CD4-positive, alpha-beta T cell treated with Interleukin-17A for 4 hours (primary cell): Measurements from ENCODE around the gene NTHL1.
"Not testable (repeated sequence)": the region's sequence is repeated elsewhere in the genome, so short reads cannot be mapped to it uniquely, and the experiment has no call there.

ENCODE experiments used
- DNase-seq: peaks from one replicate; pipeline ENCODE4 v3.0.0-alpha.2; 2020; ENCODE audit warnings: mixed read lengths

Gene NTHL1

DNA sequence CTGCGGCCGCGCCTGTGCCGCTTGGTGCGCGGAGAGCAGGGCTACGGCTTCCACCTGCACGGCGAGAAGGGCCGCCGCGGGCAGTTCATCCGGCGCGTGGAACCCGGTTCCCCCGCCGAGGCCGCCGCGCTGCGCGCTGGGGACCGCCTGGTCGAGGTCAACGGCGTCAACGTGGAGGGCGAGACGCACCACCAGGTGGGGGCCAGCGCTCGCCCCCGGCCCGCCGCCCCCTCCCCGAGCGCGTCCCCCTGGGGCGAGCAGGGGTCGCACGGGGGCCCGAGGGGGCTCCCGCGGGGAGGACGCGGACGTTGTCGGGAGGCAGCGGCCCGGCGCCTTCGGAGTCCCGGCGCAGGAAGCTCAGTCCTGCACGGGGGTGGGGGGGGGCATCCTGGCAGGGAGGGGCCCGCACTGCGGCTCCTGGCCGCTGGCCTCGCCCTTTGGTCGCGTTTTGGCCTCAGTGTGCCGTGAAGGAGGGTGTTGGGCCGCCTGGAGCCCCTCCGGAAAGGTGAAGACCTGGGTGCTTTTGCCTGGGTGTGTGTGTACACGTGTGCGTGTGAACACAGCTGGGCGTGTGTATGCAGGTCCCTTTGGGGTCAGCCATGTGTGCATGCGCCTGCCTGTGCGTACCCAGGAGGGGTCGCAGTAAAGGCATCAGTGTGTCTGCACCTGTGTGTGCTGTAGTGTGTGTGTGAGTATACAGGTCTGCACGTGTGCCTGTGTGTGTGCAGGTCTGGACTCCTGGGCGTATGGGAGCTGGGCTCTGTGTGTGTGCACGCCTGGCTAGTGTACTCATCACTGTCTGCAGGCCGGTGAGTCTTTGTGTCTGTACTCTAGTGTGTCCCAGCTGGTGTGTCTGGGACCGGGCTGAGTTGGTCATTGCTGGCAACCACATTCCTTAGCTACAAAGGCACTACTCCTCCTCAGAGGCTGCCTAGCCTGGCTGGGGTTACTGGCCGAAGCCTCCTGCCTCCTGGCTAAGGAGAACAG, 20.3 kb downstream of the NTHL1 start:
- peak; percentile 34 for DNase-seq

DNA sequence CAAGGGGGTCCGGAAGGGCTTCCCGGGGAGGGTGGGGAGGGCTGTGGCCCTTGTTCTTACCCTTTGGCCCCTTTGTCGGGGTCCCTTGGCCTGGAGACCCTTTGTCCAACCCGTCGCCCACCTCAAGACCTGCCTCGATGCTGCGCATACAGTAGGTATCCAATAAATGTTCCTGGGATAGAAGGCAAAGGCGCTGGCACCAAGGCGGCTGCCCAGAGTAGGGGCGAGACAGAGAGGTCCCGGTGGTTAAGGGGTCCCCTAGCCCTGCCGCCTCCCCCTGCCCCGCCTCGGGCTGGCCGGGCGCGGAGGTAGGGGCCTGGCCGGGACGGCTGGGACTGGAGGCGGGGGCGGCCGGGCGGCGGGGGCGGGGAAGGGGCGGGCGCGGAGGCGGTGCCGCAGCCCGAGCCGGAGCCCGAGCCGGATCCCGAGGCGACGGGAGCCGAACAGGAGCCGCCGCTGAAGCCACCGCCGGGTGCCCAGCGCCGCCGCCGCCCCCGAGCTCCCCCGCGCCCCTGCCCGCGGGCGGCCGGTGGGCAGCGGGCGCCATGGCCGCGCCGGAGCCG, 21.1 kb downstream of the NTHL1 start, which contains the start of gene NHERF2:
Gene NHERF2, plus strand, starts transcription at position 442 of the 563 bp plus-strand sequence. Its CDS starts 104 bp downstream, at position 546.
- peak; percentile 66 for DNase-seq

DNA sequence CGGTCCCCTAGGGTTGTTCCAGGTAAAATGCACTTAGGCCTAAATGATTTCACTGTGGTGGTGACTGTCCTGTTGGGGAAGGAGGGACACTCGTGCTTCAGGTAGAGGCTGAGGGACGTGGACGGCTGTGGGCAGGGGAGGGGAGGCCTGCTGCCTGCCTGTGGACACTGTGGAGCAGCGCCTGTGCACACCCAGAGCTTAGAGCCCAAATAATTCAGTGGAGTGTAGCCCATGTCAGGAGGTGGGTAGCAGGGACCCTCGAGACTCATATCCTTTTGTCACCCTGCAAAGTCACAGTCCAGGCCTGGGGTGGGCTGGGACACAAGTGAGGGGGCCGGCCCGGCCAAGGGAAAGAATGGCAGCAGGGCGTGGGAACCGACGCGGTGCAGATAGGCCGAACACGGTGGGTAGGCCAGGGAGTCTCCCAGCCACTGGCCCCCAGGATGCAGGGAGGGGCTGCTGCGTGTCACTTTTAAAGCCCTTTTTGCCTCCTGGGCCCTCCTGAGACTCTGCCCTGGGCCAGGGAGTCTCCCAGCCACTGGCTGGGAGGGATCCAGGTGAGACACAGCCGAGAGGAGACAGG, 21.7 kb downstream of the NTHL1 start:
- DNase-seq, result no peak

DNA sequence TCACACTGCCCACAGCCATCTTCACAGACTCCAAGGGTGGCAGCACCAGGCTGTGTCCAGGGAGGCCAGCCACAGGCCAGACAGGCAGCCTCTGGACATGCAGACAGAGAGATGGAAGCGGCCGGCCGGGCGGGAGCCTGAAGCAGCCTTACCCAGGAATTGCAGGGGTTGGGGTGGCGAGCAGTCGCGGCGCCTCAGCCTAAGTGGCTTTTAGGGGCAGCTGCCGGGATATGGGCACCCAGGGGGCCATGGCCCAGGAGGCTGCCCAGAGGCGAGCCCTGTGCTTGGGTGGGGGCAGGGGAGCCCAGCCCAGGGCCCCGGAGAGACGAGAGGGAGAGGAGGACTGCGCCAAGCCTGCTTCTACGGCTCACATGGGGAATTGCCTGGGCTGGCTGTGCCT, 22.4 kb downstream of the NTHL1 start:
- no peak for DNase-seq

DNA sequence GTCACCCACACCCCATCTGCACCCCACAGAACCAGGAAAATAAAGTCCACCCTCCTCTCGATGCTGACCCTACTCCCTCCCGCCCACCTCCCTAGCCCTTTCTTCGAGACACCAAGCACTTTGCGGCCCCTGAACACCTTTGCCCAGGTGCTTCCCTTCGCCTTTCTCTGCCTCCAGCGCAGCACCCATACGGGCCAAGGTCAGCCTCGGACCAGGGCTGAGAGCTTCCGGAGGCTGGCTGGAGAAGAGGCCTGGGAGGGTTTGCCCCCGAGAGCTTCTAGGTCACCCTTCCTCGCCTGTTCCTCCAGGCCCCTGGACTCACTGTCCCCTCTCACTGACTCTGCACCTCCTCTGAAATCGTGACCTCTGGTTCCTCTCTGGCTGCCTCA, 23.6 kb downstream of the NTHL1 start:
- DNase-seq, result no peak

DNA sequence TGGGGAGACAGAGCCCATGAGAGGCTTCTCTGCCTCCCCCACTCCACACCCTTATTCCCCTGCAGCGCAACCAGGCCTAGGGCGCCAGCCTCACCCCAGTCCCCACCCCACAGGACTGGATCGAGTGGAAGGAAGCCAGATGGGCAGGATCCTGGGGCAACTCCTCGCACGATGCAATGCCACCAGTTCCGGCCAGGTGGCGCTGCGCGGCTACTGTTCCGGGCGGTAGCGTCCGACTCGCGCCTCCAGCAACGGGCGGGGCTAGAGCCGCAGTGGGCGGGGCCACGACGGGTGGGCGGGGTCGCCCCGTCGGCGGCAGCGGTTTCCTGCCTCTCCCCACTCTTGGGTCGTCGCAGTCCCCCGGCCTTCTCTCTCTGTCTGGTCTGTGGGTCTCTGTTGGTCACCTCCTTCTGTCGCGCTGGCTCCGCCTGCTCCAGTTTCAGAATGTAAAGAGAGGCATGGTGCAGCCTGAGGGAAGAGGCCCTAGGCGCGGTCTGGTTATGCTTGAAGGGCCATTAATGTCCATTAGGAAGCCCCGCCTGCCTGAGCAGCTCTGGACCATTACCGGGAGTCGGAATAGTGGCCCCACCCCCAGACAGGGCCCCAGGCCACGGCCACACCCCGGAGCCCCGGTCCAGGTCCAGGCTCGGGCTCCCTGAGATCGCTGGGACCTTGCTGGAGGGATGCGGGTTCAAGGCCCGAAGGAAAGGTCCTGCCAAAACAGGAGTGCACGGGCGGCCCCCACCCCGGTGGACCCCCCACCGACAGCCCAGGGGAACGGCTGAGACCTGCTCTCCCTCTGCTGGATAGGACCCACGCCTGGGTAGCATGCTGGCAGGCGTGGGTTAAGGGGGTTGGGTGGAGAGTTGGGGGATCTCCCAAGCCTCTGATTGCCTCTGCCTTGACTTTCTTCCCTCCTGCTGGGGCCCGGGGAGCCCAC, 24.3 kb downstream of the NTHL1 start:
- DNase-seq, result peak; percentile 97

DNA sequence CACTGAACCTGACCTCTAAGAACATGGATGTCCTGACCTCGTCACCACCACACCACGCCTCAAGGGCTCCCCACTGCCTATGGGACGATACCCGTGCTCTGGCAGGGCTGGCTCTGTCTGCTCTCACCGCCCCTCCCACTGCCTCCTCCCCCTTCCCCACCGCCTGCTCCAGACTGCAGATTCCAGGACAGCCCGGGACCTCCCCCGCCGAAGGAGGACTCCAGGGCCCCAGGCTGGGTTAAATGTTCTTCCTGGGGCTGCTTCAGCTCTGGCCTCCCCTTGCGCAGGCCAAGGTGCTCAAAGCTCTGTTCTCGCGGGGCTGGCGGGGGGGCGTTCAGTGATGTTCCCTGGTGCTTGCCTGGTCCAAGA, 24.9 kb downstream of the NTHL1 start:
- DNase-seq, result peak; percentile 32

DNA sequence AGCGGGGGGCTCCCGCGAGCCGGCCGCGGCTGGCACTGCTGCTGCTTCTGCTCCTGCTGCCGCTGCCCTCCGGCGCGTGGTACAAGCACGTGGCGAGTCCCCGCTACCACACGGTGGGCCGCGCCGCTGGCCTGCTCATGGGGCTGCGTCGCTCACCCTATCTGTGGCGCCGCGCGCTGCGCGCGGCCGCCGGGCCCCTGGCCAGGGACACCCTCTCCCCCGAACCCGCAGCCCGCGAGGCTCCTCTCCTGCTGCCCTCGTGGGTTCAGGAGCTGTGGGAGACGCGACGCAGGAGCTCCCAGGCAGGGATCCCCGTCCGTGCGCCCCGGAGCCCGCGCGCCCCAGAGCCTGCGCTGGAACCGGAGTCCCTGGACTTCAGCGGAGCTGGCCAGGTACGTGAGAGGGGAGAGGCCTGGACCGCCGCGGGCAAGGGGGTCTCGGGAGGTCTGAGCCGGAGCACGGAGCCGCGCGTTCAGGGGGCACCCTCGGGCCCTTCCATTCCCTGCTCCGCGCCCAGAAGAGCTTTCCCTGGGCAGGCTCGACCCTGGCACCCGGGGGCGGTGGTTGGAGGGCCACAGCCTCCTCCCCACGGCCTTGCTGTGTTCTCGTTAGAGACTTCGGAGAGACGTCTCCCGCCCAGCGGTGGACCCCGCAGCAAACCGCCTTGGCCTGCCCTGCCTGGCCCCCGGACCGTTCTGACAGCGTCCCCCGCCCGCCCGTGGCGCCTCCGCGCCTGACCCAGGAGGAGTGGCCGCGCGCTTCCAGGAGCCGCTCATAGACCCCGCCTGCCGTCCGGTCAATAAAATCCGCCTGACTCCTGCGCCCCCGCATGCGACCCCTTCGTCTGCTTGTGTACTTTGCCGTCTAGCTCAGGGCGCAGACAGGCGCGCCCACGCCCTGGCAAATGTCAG, 27.5 kb downstream of the NTHL1 start:
- DNase-seq, result no peak

DNA sequence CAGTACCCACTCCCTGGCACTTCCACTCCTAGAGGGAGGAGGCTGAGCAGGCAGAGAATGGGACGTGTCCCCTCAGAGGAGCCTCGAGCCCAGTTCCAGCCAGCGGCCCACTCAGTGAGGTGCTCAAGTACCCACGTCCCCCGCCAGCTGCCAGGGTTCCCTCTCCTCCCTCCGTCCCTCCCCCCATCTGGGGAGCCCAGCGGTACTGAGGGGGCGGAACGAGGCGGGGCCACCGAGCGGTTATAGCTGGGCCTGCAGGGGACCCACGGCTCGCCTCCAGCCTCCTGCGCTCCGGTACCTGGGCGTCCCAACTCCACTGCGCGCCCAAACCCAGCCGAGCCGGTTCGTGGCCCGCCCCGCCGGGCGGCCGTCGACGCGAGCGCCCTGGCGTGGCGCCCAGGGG, 28.1 kb downstream of the NTHL1 start, which contains the start of gene NPW:
Gene NPW, plus strand, starts transcription at position 268 of the 403 bp plus-strand sequence.
- peak; percentile 26 for DNase-seq

DNA sequence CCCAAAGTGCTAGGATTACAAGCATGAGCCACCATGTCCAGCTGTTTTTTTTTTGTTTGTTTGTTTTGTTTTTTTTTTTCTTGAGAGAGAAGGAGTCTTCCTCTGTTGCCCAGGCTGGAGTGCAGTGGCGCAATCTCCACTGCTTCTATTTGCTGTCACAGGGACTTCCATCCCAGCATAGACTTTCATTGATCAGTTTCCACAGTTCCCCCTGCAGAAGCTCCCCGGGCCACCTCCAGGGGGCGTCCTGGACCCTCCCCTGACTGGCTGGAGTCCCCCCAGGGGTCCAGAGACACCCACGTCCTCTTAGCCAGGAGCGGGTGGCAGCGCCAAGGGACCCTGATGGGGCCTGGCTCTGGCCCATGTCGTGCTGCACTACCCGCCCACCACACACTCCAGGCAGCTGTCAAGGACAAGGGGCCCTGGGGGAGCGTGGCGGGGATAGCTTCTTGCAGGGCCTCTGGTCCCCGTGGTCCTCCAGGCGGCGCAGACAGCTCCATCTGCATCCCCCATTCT, 31.2 kb downstream of the NTHL1 start:
- DNase-seq, result peak; percentile 49

DNA sequence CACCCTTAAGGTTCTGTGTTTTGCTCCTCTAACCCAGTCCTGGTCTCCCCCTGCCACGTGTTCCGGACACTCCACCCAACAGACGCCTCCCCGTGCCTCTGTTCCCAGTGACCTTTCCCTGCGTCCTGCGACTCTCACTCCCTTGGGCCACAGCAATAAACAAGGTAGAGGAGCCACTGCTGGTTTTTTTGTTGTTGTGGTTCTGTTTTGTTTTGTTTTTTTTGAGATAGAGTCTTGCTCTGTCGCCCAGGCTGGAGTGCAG, 31.8 kb downstream of the NTHL1 start:
- DNase-seq, result no peak

DNA sequence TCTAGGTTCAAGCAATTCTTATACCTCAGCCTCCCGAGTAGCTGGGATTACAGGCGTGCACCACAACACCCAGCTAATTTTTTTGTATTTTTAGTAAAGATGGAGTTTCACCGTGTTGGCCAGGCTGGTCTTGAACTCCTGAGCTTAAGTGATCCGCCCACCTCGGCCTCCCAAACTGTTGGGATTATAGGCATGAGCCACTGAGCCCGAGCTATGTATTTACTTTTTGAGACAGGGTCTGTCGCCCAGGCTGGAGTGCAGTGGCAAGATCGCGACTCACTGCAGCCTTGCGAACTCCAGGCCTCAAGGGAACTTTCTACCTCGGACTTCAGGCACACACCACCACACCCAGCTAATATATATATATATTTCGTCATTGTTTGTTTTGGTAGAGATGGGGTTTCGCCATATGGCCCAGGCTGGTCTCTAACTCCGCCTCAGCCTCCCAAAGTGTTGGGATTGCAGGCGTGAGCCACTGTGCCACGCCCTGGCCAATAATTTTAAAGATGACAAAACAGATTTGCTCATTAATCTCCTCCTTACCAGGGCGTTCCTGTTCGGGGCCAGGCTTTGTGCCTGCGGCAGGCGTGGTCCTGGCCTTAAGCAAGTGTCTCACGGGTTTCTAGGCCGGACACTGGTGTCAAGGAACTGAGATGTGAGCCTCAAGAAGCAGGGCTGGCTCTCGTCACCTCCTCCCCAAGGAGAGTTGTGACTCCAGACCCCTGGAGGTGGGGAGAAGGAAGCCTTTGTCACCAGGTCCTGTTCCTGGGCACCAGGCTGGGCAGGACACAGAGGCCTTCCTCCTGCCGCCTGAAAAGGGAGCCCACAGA, 32.3 kb downstream of the NTHL1 start:
- no peak for DNase-seq

DNA sequence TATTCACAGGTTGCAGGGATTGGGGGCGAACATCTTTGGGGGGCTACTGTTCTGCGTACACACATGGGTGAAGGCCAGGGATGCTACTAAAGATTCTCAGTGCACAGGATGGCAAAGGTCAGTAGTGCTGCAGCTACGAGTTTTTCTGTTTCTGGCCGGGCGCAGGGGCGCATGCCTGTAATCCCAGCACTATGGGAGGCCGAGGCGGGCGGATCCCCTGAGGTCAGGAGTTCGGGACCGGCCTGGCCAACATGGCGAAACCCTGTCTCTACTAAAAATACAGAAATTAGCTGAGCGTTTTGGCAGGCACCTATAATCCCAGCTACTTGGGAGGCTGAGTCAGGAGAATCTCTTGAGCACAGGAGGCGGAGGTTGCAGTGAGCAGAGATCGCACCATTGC, 34.1 kb downstream of the NTHL1 start:
- no peak for DNase-seq

DNA sequence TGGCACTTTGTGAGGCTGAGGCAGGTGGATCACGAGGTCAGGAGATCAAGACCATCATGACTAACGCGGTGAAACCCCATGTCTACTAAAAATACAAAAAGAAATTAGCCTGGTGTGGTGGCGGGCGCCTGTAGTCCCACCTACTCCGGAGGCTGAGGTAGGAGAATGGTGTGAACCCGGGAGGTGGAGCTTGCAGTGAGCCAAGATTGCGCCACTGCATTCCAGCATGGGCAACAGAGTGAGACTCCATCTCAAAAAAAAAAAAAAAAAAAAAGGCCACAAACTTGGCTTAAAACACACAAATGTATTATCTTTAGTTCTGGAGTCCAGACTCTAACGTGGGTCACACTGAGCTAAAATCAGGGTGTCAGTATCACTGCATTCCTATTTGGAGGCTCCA, 35.9 kb downstream of the NTHL1 start:
- not testable (repeated sequence) for DNase-seq

DNA sequence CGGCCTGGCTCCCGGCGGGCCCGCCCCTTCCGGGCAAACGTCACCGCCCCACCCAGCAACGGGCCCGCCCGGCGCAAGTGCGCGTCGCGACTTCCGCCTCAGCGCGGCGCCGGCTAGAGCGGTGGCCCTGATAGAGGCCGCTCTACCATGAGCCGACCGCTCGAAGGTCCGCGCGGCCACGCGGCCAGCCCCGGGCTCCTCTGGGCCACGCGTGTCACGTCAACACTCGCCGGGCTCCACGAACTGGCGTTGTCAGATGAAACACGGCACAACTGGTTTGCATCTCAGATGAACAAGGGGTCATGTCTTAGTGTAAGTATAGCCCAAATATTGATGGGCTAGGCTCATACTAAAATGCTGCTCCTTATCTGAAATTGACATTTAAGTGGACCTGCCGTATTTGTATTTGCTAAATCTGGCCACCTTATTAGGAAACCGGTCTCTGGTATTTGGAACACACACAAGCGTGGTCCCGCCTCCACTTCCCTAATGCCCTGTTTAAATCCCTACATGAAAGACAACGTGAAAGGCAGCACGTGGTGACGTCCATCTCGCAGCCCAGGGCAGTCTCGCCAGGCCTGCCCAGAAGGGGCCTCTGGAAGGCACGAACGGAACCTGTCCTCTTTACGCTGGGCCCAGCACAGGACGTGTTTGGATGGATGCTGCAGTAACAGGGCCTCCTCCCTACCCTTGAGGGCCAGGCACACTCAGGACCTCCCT, 37.7 kb downstream of the NTHL1 start, which contains the start of gene ZNF598:
Gene ZNF598, minus strand, starts transcription at position 31 of the 720 bp plus-strand sequence.
- DNase-seq, result peak; percentile 86

DNA sequence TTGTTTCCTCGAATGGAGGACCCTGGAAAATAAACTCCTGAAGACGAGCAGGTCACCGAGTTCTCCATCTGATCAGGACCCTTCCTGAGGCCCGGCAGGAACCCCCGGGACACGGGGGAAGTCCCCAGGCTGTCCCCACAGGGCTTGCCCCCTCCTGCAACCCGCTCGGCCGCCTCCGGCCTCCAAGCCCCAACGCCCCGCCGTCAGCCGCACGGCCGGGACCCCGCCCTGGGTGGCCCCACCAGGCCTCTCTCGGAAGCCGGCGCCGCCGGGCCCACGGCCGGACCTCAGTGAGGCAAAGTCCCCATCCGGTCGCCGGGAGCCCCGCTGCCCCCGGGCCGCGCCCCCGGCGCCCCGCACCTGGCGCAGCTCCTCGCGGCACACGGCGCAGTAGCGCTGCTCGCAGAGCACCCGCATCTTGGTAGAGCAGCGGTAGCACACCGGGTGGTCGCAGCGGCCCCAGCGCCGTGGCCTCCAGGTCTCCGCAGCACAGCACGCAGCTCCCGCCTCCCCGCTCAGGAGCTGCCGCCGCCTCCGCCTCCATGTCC, 38.4 kb downstream of the NTHL1 start:
- DNase-seq, result no peak

DNA sequence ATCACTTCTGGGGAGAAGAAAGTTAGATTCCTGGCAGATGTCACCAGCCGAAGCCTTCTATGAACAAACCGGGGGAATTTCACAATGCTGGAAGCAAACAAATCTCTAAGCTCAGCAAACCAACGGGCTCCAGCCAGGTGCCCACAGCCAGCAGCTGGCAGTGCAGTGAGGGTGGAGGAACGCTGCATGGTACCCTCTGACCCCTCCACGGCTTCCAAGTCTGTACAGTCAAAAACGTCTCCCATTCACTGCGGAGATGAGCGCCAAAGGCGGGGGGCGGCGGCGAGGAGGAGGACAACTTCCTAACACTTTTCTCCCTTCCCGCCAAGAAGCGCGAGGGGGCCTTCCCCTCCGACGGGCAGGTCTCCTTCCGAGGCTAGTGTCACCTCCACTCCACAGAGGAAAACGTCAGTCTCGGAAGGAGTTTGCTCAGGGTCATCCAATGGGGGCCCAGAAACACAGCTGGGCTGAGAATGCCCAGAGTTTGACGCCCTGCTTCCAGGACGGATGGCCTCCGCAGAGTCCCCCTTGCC, 38.9 kb downstream of the NTHL1 start:
- DNase-seq, result no peak

DNA sequence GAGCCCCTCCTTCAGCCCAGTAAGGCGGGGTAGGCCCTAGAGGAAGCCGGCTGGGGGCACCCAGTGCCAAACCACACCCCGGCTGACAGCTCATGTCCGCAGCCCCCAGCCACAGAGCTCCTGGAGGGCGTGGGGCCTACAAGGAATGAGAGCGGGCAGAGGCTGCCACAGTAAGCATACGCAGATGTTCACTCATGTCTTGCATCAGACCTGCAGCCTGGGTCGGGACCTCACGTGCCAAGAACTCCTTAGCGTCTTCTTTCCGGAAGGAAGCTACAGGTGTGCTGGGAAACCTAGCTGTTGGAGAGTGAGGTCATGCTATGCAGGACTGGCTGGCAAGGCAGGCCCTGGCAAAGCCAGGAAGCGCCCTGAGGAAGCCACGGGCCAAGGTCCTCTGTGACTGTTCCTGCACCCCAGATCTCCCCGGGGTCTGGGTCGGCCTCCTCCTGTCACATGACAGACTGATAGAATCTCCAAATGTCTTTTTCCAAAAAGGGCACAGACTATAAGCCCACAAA, 39.6 kb downstream of the NTHL1 start:
- no peak for DNase-seq
